Right hindlimb (tissue), 1 donor: Measurements from ENCODE around the gene REPS1.
"Not testable (repeated sequence)": the region's sequence is repeated elsewhere in the genome, so short reads cannot be mapped to it uniquely, and the experiment has no call there.

Source experiments
- DNase-seq: peaks from one replicate; pipeline ENCODE4 v3.0.0-alpha.2; 2018

REPS1 gene

DNA sequence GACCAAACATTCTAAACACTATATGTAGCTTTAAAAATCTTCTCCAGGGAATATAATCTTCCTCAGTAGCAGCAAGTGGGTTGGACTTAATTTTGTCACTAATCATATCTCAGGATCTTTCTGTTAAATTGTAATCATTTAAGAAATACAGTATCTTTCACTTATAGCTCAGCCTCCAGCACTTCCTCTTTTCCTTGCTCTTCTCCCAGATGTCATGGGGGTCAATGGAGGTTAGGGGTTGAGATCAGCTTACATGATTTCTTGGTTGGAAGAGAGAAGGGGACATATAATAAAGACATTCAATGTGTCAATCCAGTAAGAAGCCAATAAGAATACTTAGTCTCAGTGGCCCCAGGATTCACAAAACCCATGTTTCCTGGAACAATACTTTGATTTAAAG lies 15.7 kb upstream of the REPS1 start:
- DNase-seq, result no peak

DNA sequence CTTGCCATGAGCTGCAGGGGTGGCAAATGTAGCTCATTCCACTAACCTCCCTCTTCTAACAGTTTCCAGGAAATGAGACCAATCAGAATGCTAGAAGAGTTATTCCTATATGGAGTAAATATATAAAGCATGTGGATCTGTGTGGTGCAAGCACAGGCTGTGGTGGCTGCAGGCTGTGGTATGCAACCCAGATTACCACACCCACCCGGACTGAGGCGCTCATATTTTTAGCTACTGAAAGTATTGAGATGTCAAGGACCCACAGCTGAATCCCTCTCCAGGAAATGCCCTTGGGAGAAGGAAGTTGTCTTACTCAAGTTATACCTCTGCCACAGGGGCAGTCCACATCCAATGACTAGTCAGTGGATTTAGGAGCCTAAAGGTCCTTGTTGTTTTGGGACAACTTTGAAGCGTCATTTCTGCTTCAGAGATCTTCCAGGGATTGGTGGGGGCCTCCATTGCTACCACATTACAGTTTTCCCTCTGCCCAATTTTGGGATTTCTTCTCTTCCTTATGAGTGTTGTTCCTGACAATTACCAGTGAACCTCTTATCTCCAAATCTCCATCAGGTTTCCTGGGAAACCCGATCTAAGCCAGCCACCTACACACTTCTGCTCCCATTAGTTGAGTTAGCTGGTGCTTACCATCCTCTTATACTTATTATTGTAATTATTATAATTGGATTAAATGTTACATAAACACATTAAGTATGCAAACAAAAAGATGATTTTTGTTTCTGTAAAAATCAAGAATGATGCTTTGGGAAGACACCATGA lies 12.1 kb upstream of the REPS1 start:
- DNase-seq, result no peak

DNA sequence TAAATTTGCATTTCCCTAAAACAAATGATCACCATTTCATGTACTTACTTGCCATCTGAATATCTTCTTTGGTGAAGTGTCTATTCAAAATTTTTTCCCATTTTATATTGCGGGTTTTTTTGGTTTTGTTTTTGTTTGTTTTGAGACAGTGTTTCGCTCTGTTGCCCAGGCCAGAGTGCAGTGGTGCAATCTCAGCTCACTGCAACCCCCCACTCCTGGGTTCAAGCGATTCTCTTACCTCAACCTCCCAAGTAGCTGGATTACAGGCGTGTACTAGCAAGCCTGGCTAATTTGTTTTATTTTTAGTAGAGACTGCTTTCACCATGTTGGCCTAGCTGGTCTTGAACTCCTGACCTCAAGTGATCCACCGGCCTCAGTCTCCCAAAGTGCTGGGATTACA lies 9.1 kb upstream of the REPS1 start:
- DNase-seq, result no peak

- DNase-seq, result no peak
Measured at GRCh38 chr6:138996524-138996923, 8.5 kb upstream of the REPS1 start.

DNA sequence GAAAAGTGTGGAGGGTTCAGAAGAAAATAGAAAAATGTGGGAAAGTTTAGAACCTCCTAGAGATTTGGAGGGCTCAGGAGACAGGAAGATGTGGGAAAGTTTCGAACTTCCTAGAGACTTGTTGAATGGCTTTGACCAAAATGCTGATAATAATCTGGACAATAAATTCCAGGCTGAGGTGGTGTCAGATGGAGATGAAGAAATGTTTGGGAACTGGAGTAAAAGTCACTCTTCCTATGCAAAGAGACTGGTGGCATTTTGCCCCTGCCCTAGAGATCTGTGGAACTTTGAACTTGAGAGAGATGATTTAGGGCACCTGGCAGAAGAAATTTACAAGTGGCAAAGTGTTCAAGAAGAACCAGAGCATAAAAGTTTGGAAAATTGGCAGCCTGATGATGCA lies 5.4 kb upstream of the REPS1 start:
- not testable (repeated sequence) for DNase-seq

DNA sequence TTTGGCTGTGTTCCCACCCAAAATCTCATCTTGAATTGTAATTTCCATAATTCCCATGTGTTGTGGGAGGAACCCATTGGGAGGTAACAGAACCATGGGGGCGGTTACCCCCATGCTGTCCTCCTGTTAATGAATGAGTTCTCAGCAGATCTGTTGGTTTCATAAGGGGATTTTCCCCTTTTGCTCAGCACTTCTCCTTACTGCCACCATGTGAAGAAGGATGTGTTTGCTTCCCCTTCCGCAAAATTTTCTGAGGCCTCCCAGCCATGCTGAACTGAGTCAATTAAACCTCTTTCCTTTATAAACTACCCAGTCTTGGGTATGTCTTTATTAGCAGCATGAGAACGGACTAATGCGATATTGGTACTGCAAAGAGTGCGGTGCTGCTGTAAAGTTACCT lies 4.9 kb upstream of the REPS1 start:
- not testable (repeated sequence) for DNase-seq

- DNase-seq, result no peak
Measured at GRCh38 chr6:138991206-138991605, 3.2 kb upstream of the REPS1 start.

DNA sequence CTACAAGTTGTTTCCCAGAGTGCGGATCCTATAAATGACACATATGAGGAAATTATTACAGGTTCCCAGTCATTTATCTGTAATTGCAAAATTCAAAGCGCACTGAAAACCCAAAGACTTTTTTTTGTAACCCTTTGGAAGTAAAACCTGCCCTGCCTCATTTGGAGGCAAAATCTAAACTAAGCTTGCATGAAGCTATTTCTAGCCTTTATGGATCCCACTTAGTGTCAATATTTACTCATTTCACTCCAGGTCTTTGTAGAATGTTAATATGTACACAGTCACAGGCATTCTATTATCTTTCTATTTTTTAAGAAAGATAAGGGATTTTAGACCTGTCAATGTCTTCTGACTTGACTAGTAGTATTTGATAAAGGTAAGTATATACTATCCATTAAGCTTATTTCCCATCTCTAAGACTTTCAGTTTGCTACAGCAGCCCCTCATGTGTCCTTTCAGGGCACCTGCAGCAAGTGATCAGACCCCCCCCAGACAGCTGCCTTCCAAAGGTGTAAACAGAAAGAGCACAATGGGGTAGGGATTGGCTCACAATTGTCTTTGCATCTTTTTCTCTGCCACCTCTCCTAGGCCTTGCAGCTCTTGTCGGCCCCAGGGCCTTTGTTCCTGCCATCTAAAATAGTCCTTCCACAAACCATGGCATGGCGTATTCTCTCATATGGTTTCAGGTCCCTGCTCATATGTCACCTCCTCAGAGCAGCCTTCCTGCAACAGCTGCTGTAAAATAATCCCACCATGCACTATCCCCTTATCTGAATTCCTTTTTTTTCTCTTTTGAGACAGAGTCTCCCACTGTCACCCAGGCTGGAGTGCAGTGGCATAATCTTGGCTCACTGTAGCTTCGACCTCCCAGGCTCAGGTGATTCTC lies 1.3 kb upstream of the REPS1 start:
- DNase-seq, result no peak

DNA sequence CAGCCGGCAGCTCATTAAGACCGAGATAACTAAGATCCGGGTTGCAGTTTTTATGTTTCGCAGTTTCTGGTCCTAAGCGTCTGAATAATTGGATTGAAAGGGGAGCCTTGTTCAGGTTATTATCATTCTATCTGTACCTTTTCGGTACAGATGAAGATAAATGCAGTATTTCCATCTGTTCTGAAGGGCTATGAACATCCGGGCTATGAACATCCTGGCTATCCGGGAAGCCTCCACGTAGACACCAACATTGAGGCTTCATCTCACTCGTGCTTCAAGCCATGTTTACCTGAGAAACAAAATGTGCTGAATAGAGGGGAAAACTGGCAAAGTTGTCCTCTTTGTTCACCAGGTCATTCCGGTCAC lies 399 bp upstream of the REPS1 start:
- no peak for DNase-seq

GRCh38 chr6:138987080-138987642 lies 892 bp downstream of the REPS1 start:
- no peak for DNase-seq

DNA sequence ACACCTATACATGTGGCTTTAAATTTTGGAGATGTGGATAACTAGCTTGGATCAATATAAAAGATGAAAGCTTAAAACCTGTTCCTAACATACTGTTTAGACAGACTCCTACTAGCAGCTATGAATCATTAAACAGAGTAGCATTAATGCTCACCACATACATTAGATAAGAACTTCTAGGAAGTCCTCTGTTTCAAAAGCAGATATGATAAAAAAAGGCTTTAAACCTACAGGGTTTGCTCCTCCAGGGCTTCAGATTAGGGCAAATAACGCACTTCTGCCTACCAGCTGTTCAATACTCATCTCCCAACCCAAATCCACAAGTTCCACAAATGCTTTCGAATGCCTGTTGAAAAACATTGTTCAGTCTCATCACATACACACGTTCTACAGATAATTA lies 1.5 kb downstream of the REPS1 start:
- no peak for DNase-seq

GRCh38 chr6:138981416-138981815 lies 6.6 kb downstream of the REPS1 start:
- DNase-seq, result no peak

GRCh38 chr6:138979813-138980668 lies 8.0 kb downstream of the REPS1 start:
- no peak for DNase-seq

DNA sequence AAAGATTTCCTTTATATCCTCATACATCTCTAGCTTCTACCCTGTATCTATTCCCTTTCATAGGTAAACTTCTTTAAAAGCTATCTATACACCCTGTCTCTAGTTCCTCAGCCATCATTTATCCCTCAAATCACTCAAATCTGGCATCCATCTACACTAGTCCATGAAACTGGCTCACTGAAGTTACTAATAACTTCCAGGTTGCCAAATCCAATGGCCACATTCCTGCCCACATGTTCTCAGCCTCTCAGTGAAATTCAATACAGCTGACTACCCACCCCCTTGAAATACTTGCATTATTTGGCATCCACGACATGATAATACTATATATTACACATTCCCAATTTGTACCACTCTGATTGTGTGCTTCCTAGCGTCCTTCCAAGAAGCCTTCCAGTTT lies 8.7 kb downstream of the REPS1 start:
- no peak for DNase-seq

GRCh38 chr6:138978229-138978628 lies 9.8 kb downstream of the REPS1 start:
- no peak for DNase-seq

DNA sequence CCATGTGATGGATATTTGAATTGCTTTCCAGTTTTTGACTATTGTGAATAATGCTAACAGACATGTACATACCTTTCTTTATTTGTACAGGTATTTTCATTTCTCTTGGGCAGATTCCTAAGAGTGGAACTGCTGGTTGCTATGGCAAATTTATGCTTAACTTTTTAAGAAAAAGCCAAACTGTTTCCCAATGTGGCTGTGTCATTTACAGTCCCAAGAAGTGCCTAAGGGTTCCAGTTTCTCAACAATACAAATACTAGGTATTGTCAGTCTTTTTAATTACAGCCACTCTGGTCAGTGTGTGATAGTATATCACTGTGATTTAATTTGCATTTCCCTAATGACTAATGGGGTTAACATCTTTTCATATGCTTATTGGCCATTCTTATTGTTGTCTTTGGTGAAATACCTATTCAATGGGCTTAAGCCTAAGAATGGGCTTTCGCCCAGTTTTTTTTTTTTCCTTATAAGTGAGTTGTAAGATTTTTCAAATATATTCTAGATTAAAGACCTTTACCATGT lies 10.3 kb downstream of the REPS1 start:
- no peak for DNase-seq

DNA sequence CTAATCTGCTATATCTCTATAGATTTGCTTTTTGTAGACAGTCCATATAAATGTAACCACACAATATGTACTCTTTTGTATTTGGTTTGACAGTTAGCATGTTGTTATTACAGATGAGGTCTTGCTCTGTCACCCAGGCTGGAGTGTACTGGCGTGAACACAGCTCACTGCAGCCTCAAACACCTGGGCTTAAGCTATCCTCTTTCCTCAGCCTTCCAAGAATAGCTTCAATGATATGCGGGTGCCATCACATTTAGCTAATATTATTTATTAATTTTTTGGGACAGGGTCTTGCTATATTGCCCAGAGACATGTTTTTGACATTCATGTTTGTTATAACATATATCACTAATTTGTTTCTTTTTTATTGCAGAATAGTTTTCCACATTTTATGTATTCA lies 10.8 kb downstream of the REPS1 start:
- DNase-seq, result no peak

DNA sequence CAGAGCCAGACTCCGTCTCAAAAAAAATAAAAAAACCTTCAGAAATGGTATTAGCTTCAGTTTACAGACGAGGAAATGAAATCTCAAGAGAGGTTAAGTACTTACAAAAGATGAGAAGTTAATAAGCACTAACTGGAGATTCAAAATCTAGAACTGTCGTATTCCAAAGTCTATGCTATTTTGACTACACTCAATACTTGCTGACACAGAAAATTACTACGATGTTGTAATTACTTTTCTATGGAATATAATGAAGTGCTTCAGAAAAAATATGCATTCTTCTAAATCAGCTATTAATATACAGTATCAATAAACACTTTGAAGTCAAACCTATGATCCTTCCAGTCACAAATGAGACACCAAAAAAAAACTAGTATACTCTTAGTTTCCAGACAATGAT lies 12.2 kb downstream of the REPS1 start:
- DNase-seq, result no peak

GRCh38 chr6:138973466-138974153 lies 14.4 kb downstream of the REPS1 start:
- no peak for DNase-seq

DNA sequence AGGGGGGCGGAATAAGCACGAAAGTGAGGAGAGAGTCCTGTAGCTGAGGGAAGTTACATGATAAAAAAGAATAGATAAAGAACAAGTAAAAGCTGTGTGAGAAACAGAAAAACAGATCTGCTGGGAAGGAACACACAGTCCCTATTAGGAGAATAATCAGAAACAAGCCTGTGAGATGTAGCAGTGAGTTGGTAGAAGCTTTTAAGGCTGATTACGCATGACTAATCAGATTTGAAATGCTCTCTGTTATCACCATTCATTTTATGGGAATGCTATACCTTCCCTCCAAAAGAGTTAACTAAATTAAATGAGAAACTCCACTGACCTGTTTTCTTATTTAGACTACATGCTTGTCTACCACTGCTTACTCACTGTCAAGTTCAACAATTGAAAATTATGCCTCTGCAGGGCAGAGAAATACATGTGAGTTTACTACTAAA lies 15.8 kb downstream of the REPS1 start:
- DNase-seq, result no peak

GRCh38 chr6:138971601-138972000 lies 16.5 kb downstream of the REPS1 start:
- no peak for DNase-seq

GRCh38 chr6:138970856-138971425 lies 17.1 kb downstream of the REPS1 start:
- no peak for DNase-seq
